ENCODE data around the gene EEFSEC. TPM values are rescaled to one million over a fixed set of nuclear protein-coding genes. Genes with fewer than 3 reads are reported as not detected.
A peak's percentile ranks its signal among the peaks of the same experiment; 100 is the strongest.

The EEFSEC gene
- total and polyA plus RNA-seq, 7 experiments from 2014 or later = 17.3 to 31.4 (median 18.3) TPM

DNA sequence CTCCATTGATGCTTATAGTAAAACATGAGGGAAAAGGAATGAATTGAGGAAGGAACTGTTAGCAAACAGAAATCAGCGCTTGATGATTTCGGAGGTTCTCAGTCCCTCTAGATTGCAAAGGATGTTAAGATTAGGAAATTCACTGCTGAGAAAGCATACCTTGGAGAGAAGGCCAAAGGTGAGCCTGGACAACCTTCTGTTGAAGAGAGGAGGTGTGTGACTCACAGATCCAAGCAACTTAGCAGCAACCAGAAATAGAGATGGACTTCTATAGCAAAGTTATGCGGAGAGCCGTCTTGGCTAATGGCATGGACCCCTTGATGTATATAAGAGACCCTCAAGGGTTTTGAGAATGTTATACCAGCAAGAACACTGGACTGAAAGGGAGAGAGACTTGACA, 114.3 kb downstream of the EEFSEC start:
- H3K4me3 Mint-ChIP-seq = no peak overlapping the region
- peak overlapping the region in 5 of 9 donors; percentile 23 to 72 (median 54) for H3K27ac Mint-ChIP-seq
- intact Hi-C loops (cut with micrococcal nuclease) = no loop called here
- Histone ChIP-seq H3K4me3 (ENCODE audit: low read length) (no peak overlapping the region), H3K4me1 (ENCODE audit: control insufficient read depth in 2 of 2, insufficient read depth in 2 of 2, low read length in 2 of 2) (no peaks in the 10 kb centered on the region), H3K9me3 (ENCODE audit: control insufficient read depth in 2 of 3, low read length in 3 of 3) (no peaks in the 10 kb centered on the region), H3K36me3 (ENCODE audit: control insufficient read depth in 2 of 3, insufficient read depth in 3 of 3, low read length in 3 of 3) (peaks cover 0 to 45% (median 0%) of the 10 kb centered on the region in 3 experiments), H3K27ac (ENCODE audit: low read depth, low read length) (no peak overlapping the region), H3K27me3 (ENCODE audit: control insufficient read depth in 2 of 2, insufficient read depth in 2 of 2, low read length in 2 of 2) (no peaks in the 10 kb centered on the region)
- CTCF ChIA-PET = no interaction called here
- H3K27me3 Mint-ChIP-seq = no peaks in the 10 kb centered on the region
- POLR2A ChIA-PET = no interaction called here
- peaks cover 5 to 76% (median 40%) of the 10 kb centered on the region in 5 donors for H3K36me3 Mint-ChIP-seq
- ATAC-seq (no peak), DNase-seq (no peak)
- H3K4me1 Mint-ChIP-seq = peaks cover 0 to 15% (median 6%) of the 10 kb centered on the region in 7 donors
- no peaks in the 10 kb centered on the region for H3K9me3 Mint-ChIP-seq

- Mint-ChIP-seq H3K9me3 (no peaks in the 10 kb centered on the region), H3K27me3 (no peaks in the 10 kb centered on the region), H3K4me1 (peaks cover 0 to 17% (median 6%) of the 10 kb centered on the region in 7 donors), H3K36me3 (peaks cover 0 to 59% (median 33%) of the 10 kb centered on the region in 5 donors), H3K4me3 (no peak overlapping the region), H3K27ac (no peak overlapping the region)
- intact Hi-C loops (cut with micrococcal nuclease) = no loop called here
- Histone ChIP-seq H3K4me1 (ENCODE audit: control insufficient read depth in 2 of 2, insufficient read depth in 2 of 2, low read length in 2 of 2) (no peaks in the 10 kb centered on the region), H3K27ac (ENCODE audit: low read depth, low read length) (no peak overlapping the region), H3K36me3 (ENCODE audit: control insufficient read depth in 2 of 3, insufficient read depth in 3 of 3, low read length in 3 of 3) (peaks cover 0 to 41% (median 0%) of the 10 kb centered on the region in 3 experiments), H3K9me3 (ENCODE audit: control insufficient read depth in 2 of 3, low read length in 3 of 3) (no peaks in the 10 kb centered on the region), H3K4me3 (ENCODE audit: low read length) (no peak overlapping the region), H3K27me3 (ENCODE audit: control insufficient read depth in 2 of 2, insufficient read depth in 2 of 2, low read length in 2 of 2) (no peaks in the 10 kb centered on the region)
- DNase-seq (no peak), ATAC-seq (no peak)
- CTCF ChIA-PET = no interaction called here
- POLR2A ChIA-PET = interaction anchor here (1.2 kb wide), 1 partner anchor 16 kb away, joined by 3 read pairs; no protein-coding TSS in a partner anchor
These were observed 115.9 kb downstream of the EEFSEC start for GRCh38 chr3:128269006-128269775.

DNA sequence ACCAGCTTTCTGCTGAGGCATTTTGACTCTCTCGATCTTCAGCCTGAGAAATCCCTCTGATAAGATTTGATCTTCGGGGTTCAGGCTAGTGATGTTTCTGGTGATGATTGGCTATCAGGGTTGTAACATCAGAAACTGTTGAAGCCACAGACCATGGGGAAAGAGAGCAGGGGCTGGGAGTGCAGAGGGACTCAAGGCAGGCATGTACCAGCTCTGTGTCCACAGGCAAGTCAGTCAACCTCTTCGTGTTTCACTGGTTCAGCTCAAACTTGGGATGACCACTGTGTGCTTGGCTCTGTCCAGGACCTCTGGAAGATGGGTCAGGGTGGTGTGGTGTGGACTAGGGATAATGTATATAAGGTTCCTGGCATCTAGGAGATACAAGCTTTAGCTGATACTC, 116.5 kb downstream of the EEFSEC start:
- CTCF ChIA-PET = no interaction called here
- Histone ChIP-seq H3K4me3 (ENCODE audit: low read length) (no peak overlapping the region), H3K9me3 (ENCODE audit: control insufficient read depth in 2 of 3, low read length in 3 of 3) (no peaks in the 10 kb centered on the region), H3K27me3 (ENCODE audit: control insufficient read depth in 2 of 2, insufficient read depth in 2 of 2, low read length in 2 of 2) (no peaks in the 10 kb centered on the region), H3K27ac (ENCODE audit: low read depth, low read length) (no peak overlapping the region), H3K36me3 (ENCODE audit: control insufficient read depth in 2 of 3, insufficient read depth in 3 of 3, low read length in 3 of 3) (peaks cover 0 to 36% (median 0%) of the 10 kb centered on the region in 3 experiments), H3K4me1 (ENCODE audit: control insufficient read depth in 2 of 2, insufficient read depth in 2 of 2, low read length in 2 of 2) (no peaks in the 10 kb centered on the region)
- intact Hi-C loops (cut with micrococcal nuclease) = no loop called here
- POLR2A ChIA-PET = interaction anchor here (1.2 kb wide), 1 partner anchor 15 kb away, joined by 3 read pairs; no protein-coding TSS in a partner anchor
- Mint-ChIP-seq H3K4me1 (peaks cover 0 to 17% (median 4%) of the 10 kb centered on the region in 7 donors), H3K4me3 (no peak overlapping the region), H3K9me3 (no peaks in the 10 kb centered on the region), H3K36me3 (peaks cover 0 to 53% (median 28%) of the 10 kb centered on the region in 5 donors), H3K27me3 (no peaks in the 10 kb centered on the region), H3K27ac (peak overlapping the region in 1 of 9 donors; percentile 38)
- no peak for DNase-seq
- ATAC-seq = no peak

DNA sequence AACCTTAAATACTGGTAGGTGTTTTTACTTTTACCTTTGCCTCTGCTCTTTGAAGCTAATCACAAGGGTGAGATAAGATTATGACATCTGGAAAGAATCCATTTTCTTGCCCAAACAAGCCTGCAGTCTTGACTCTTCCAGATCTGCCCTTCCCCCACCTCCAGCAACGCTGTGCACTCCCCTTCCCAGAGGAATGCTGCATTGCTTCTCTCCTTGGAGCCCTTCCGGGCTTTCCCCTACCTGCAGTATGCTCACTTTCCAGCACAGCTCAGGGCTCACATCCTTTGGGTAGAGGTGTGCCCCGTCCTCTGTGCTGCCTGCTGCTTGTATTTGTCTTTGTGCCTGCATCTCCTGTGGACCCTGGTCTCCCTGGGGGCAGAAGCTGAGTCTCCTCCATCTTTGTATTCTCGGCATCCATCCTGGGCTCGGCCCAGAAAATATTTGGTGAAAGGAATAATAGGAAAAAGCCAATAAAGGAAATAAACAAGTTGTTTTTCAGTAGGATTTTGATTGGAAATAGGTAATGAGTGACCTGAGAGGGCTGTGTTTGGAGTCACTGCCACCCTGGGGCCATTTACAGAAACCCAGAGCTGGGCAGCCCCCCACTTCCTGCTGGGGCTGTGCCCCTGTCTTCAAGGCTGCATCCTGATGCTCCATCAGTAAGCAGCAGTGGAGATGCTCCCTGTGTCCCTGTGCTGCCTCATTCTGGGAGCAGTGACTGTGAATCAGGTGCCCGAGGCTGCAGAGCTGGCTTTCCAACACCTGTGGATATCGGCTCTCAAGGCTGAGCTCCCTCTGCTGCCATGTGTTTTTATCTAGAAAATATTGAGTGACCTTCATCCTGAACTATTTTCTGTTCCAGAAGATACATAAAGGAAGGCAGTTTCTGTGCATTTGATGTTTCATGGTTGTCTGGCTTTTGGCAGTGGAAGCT, 117.5 kb downstream of the EEFSEC start:
- Mint-ChIP-seq H3K27ac (peak overlapping the region in 3 of 9 donors; percentile 31 to 62 (median 46)), H3K36me3 (peaks cover 0 to 46% (median 18%) of the 10 kb centered on the region in 5 donors), H3K9me3 (no peaks in the 10 kb centered on the region), H3K27me3 (no peaks in the 10 kb centered on the region), H3K4me1 (peaks cover 0 to 17% (median 8%) of the 10 kb centered on the region in 7 donors), H3K4me3 (no peak overlapping the region)
- Histone ChIP-seq H3K27ac (ENCODE audit: low read depth, low read length) (no peak overlapping the region), H3K27me3 (ENCODE audit: control insufficient read depth in 2 of 2, insufficient read depth in 2 of 2, low read length in 2 of 2) (no peaks in the 10 kb centered on the region), H3K9me3 (ENCODE audit: control insufficient read depth in 2 of 3, low read length in 3 of 3) (no peaks in the 10 kb centered on the region), H3K4me3 (ENCODE audit: low read length) (no peak overlapping the region), H3K36me3 (ENCODE audit: control insufficient read depth in 2 of 3, insufficient read depth in 3 of 3, low read length in 3 of 3) (peaks cover 0 to 29% (median 0%) of the 10 kb centered on the region in 3 experiments), H3K4me1 (ENCODE audit: control insufficient read depth in 2 of 2, insufficient read depth in 2 of 2, low read length in 2 of 2) (no peaks in the 10 kb centered on the region)
- intact Hi-C loops (cut with micrococcal nuclease) = no loop called here
- DNase-seq (no peak), ATAC-seq (no peak)
- ChIA-PET POLR2A (interaction anchor here (1.1 to 1.2 kb wide), 2 partner anchors 14 to 24 kb away, joined by 3 read pairs; no protein-coding TSS in a partner anchor), CTCF (interaction anchor here (0.7 kb wide), 1 partner anchor 34 kb away, joined by 3 read pairs; no protein-coding TSS in a partner anchor)

DNA sequence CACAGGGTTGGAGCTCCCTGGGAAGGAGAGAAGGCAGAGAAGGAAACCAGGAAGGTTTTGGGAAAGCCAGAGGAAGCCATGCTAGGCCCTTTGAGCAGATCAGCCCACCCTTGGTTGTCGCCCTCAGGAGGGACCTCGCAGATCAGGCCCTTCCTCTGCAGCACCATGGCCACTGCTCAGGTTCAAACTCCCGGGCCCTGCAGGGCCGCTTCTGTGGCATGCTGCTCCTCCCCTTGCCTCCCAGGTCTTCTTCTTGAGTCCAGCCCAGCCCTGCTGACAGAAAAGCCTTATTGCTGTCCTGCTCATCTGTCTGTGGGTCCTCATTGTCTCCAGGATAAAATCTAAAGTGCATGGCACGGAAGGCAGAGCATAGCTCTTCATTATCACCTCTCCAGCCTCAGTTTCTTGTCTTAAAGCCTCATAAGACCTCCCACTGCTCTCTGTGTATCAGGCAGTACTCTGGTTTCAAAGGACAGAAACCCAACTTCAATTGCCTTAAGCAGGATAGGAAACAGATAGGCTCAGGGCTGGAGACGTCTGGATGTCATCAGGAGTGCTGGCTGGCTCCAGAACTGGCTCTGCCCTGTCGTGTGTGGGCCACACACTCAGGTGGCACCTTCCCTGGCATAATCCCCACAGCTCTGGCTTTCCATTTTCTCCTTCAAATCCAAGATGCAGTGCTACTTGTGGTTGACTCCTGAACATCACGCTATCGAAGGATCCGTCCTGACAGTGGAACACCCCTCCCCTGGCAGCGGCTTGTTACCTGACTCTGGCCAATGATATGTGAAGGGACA, 118.5 kb downstream of the EEFSEC start:
- POLR2A ChIA-PET = interaction anchor here (1.1 to 1.2 kb wide), 2 partner anchors 23 to 45 kb away, joined by 3 read pairs; no protein-coding TSS in a partner anchor
- DNase-seq = no peak
- intact Hi-C loops (cut with micrococcal nuclease) = no loop called here
- CTCF ChIA-PET = interaction anchor here (0.7 kb wide), 1 partner anchor 35 kb away, joined by 3 read pairs; no protein-coding TSS in a partner anchor
- Mint-ChIP-seq H3K4me1 (peaks cover 0 to 23% (median 10%) of the 10 kb centered on the region in 7 donors), H3K9me3 (no peaks in the 10 kb centered on the region), H3K27me3 (no peaks in the 10 kb centered on the region), H3K4me3 (no peak overlapping the region), H3K27ac (peak overlapping the region in 3 of 9 donors; percentile 31 to 75 (median 46)), H3K36me3 (peaks cover 0 to 43% (median 18%) of the 10 kb centered on the region in 5 donors)
- no peak for ATAC-seq
- no peaks in the 10 kb centered on the region for H3K27me3 ChIP-seq (ENCODE audit: control insufficient read depth in 2 of 2, insufficient read depth in 2 of 2, low read length in 2 of 2)
- H3K4me1 ChIP-seq (ENCODE audit: control insufficient read depth in 2 of 2, insufficient read depth in 2 of 2, low read length in 2 of 2) = no peaks in the 10 kb centered on the region
- peaks cover 0 to 29% (median 0%) of the 10 kb centered on the region in 3 experiments for H3K36me3 ChIP-seq (ENCODE audit: control insufficient read depth in 2 of 3, insufficient read depth in 3 of 3, low read length in 3 of 3)
- no peaks in the 10 kb centered on the region for H3K9me3 ChIP-seq (ENCODE audit: control insufficient read depth in 2 of 3, low read length in 3 of 3)
- no peak overlapping the region for H3K4me3 ChIP-seq (ENCODE audit: low read length)
- no peak overlapping the region for H3K27ac ChIP-seq (ENCODE audit: low read depth, low read length)
